HG02678 (cell line): ENCODE results near the gene DUSP3.
A peak's percentile ranks its signal among the peaks of the same experiment; 100 is the strongest.
"Not testable (repeated sequence)": the region's sequence is repeated elsewhere in the genome, so short reads cannot be mapped to it uniquely, and the experiment has no call there.

Experiments
- ATAC-seq: cut with Tn5 transposase; IDR thresholded peaks from one replicate; pipeline ENCODE4 v1.9.1; 2021; ENCODE audit warnings: mild to moderate bottlenecking, moderate library complexity; ENCODE audit not compliant: unreplicated experiment

The DUSP3 gene

GRCh38 chr17:43803758-43804157 is 25.0 kb upstream of the DUSP3 start:
- ATAC-seq = no peak

GRCh38 chr17:43801844-43802243 is 23.1 kb upstream of the DUSP3 start:
- ATAC-seq = no peak

- ATAC-seq = no peak
Measured at GRCh38 chr17:43800736-43801135, 22.0 kb upstream of the DUSP3 start.

- ATAC-seq = no peak
Measured at GRCh38 chr17:43799047-43799446, 20.3 kb upstream of the DUSP3 start.

- ATAC-seq = not testable (repeated sequence)
Measured at GRCh38 chr17:43798024-43798423, 19.2 kb upstream of the DUSP3 start.

- not testable (repeated sequence) for ATAC-seq
Measured at GRCh38 chr17:43792668-43793067, 13.9 kb upstream of the DUSP3 start.

- no peak for ATAC-seq
Measured at GRCh38 chr17:43791589-43791988, 12.8 kb upstream of the DUSP3 start.

- no peak for ATAC-seq
Measured at GRCh38 chr17:43790311-43790940, 11.6 kb upstream of the DUSP3 start.

GRCh38 chr17:43789482-43789881 is 10.7 kb upstream of the DUSP3 start:
- no peak for ATAC-seq

- no peak for ATAC-seq
Measured at GRCh38 chr17:43788540-43788939, 9.8 kb upstream of the DUSP3 start.

GRCh38 chr17:43787728-43788127 is 9.0 kb upstream of the DUSP3 start:
- ATAC-seq = no peak

GRCh38 chr17:43784628-43785101 is 5.9 kb upstream of the DUSP3 start:
- ATAC-seq = no peak

- ATAC-seq = no peak
Measured at GRCh38 chr17:43784068-43784467, 5.3 kb upstream of the DUSP3 start.

- ATAC-seq = no peak
Measured at GRCh38 chr17:43782913-43783680, 4.3 kb upstream of the DUSP3 start.

GRCh38 chr17:43780135-43780534 is 1.4 kb upstream of the DUSP3 start, which contains the start of gene CFAP97D1:
Gene CFAP97D1 (plus strand): TSS chr17:43780435. CDS start chr17:43780463, 28 bp downstream.
- ATAC-seq = no peak

GRCh38 chr17:43779145-43780125 is 658 bp upstream of the DUSP3 start:
- ATAC-seq = peak; percentile 18

GRCh38 chr17:43774304-43775250 is 4.2 kb downstream of the DUSP3 start:
- no peak for ATAC-seq

- ATAC-seq = no peak
Measured at GRCh38 chr17:43772877-43773648, 5.7 kb downstream of the DUSP3 start.

GRCh38 chr17:43771463-43771862 is 7.3 kb downstream of the DUSP3 start:
- ATAC-seq = no peak
